ENCODE data around the gene MACROD1. TPM values are rescaled to one million over a fixed set of nuclear protein-coding genes. Genes with fewer than 3 reads are reported as not detected.

Gene MACROD1
- total RNA-seq, 2 donors from 2014 or later = 33.5 to 68.2 TPM

DNA sequence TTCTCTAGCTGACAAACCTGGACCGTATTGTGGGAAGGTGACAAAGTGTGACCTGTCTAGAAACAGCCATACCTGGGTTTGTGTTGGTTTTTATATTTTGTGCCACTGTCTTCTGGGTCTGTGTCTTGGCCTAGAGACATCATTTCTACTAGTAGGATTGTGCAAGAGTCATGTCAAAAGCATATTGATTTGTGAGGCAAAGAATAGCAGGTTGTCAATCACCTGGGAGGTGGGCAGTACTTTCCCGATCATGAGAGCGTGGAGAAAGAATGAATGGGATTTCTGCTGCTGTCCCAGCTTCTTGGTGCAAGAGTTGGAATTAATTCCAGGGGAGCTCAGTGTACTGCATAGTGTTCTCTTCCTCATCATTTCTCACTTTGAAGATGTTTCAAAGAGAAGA lies 35.6 kb upstream of the MACROD1 start:
- H3K4me3 ChIP-seq = no peak overlapping the region
- intact Hi-C loops (cut with DNase I) = no loop called here
- H3K27me3 ChIP-seq (replicated peaks; ENCODE audit: insufficient read depth) = no peaks in the 10 kb centered on the region
- WGBS = 80% methylated on average over 3 of the region's 3 CpGs
- TF ChIP-seq POLR2AphosphoS5 (IDR thresholded peaks at IDR 0.05) (no peak), POLR2A (IDR thresholded peaks at IDR 0.05) (no peak)
- TF ChIP-seq, protein P1, sequence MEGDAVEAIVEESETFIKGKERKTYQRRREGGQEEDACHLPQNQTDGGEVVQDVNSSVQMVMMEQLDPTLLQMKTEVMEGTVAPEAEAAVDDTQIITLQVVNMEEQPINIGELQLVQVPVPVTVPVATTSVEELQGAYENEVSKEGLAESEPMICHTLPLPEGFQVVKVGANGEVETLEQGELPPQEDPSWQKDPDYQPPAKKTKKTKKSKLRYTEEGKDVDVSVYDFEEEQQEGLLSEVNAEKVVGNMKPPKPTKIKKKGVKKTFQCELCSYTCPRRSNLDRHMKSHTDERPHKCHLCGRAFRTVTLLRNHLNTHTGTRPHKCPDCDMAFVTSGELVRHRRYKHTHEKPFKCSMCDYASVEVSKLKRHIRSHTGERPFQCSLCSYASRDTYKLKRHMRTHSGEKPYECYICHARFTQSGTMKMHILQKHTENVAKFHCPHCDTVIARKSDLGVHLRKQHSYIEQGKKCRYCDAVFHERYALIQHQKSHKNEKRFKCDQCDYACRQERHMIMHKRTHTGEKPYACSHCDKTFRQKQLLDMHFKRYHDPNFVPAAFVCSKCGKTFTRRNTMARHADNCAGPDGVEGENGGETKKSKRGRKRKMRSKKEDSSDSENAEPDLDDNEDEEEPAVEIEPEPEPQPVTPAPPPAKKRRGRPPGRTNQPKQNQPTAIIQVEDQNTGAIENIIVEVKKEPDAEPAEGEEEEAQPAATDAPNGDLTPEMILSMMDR (IDR thresholded peaks at IDR 0.05) = no peak
- H3K4me1 ChIP-seq (replicated peaks) = no peaks in the 10 kb centered on the region
- DNase-seq (ENCODE audit: low spot score) = no peak
- H3K9me3 ChIP-seq = no peaks in the 10 kb centered on the region
- no peak overlapping the region for H3K27ac ChIP-seq
- H3K36me3 ChIP-seq = peaks cover 9 to 17% of the 10 kb centered on the region in 2 donors

DNA sequence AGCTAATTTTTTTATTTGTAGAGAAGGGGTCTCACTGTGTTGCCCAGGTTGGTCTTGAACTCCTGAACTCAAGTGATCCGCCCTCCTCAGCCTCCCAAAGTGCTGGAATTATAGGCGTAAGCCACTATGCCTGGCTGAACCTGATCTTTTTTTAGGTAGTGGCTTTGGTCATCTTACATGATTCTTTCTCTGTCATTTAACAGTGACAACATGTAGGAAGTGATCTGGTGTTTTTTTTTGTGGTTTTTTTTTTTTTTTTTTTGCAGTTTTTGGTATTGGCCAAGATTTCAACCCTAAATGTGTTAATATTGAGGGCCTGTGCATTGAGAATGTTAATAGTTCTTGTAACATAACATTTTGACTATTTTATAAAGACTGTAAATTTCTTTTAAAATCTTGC lies 32.6 kb upstream of the MACROD1 start:
- Histone ChIP-seq H3K27ac (no peak overlapping the region), H3K27me3 (replicated peaks; ENCODE audit: insufficient read depth) (no peaks in the 10 kb centered on the region), H3K4me1 (replicated peaks) (no peaks in the 10 kb centered on the region), H3K9me3 (no peaks in the 10 kb centered on the region), H3K4me3 (no peak overlapping the region), H3K36me3 (peaks cover 15 to 36% of the 10 kb centered on the region in 2 donors)
- 97% methylated on average over 2 of the region's 2 CpGs for WGBS
- TF ChIP-seq, protein P1 (IDR thresholded peaks at IDR 0.05) = no peak
- TF ChIP-seq POLR2A (IDR thresholded peaks at IDR 0.05) (no peak), POLR2AphosphoS5 (IDR thresholded peaks at IDR 0.05) (no peak)
- DNase-seq (ENCODE audit: low spot score) = no peak
- intact Hi-C loops (cut with DNase I) = no loop called here

DNA sequence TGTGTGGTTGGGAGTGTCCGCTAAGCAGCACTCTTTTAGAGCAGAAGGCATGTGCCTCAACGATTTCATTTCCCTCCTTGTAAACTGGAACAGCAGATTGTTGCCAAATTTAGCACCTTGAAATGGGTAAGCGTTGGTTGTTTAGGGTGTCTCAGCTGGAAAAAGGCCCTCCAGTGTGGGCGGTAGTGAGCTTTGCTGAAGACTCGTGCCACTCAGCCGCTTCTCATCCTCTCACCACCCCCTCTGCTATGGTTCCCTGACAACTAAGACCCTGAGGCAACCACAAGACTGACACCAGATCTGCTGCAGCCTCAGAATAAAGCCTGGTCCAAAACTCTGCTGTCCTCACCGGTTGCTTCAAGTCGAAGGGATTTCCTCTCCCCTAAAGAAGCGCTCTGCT lies 30.7 kb upstream of the MACROD1 start:
- no peaks in the 10 kb centered on the region for H3K4me1 ChIP-seq (replicated peaks)
- H3K9me3 ChIP-seq = no peaks in the 10 kb centered on the region
- no peak for DNase-seq (ENCODE audit: low spot score)
- H3K4me3 ChIP-seq = no peak overlapping the region
- 70% methylated on average over 9 of the region's 9 CpGs for WGBS
- H3K27me3 ChIP-seq (replicated peaks; ENCODE audit: insufficient read depth) = no peaks in the 10 kb centered on the region
- H3K27ac ChIP-seq = no peak overlapping the region
- intact Hi-C loops (cut with DNase I) = no loop called here
- H3K36me3 ChIP-seq = peaks cover 15 to 35% of the 10 kb centered on the region in 2 donors
- TF ChIP-seq POLR2AphosphoS5 (IDR thresholded peaks at IDR 0.05) = no peak
- TF ChIP-seq, protein P1 (IDR thresholded peaks at IDR 0.05) = no peak
- no peak for TF ChIP-seq POLR2A (IDR thresholded peaks at IDR 0.05)

DNA sequence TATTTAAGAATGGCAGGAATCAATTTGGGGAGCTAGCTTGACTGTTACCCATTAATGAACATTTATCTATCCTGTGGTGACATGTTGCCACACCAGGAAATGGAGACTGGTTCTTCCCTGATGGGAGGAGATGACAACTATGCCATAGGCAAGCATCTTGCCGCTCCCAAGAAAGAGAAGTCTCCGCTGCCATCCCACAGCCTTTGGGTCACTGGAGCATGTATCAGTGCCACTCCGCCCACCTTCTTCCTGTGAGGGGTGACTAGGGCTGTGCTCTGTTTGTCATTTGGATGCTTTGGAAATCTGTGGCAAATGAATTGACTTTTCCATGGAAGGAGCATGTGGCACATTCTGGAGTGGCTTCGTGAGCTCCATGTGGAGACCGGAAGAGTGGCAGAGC lies 26.5 kb upstream of the MACROD1 start:
- DNase-seq (ENCODE audit: low spot score) = no peak
- intact Hi-C loops (cut with DNase I) = no loop called here
- Histone ChIP-seq H3K27me3 (replicated peaks; ENCODE audit: insufficient read depth) (no peaks in the 10 kb centered on the region), H3K27ac (no peak overlapping the region), H3K4me1 (replicated peaks) (no peaks in the 10 kb centered on the region), H3K9me3 (no peaks in the 10 kb centered on the region), H3K4me3 (no peak overlapping the region), H3K36me3 (peaks cover 12 to 26% of the 10 kb centered on the region in 2 donors)
- WGBS = 92% methylated on average over 5 of the region's 5 CpGs
- TF ChIP-seq, protein P1 (IDR thresholded peaks at IDR 0.05) = no peak
- TF ChIP-seq POLR2A (IDR thresholded peaks at IDR 0.05) (no peak), POLR2AphosphoS5 (IDR thresholded peaks at IDR 0.05) (no peak)

DNA sequence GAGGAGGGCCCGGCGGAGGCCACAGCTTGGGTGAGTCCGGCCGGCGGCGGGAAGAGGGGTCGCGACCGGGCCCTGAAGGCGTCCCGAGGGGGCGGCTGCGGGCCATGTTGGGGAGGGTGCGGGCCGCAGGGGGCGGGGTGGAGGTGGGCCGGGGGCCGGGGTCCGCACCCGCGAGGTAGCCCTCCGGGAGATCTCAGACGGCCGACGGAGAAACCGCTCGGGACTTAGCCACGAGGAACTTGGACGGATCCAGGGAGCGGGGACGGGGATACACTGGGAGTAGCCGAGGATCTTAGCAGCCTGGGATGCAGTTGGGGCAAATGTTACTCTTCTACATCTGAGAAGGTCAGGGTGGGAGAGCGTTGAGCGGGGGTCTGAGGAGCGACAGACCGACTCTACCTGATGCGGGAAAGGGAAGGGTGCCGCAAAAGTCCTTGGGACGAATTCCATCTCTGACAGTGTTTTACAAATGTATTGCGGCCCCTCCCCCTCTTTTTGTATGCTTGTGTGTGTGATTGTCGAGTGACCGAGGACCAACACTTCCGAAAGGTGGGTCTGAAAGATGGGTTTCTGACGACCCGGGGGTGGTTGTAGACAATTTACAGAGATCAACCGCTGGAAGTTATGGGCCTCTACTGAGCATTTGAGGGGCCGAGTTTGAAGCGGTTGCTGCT lies 20.7 kb upstream of the MACROD1 start:
- 2% methylated on average over 42 of the region's 48 CpGs for WGBS
- H3K36me3 ChIP-seq = no peaks in the 10 kb centered on the region
- H3K27ac ChIP-seq = no peak overlapping the region
- no peaks in the 10 kb centered on the region for H3K9me3 ChIP-seq
- intact Hi-C loops (cut with DNase I) = loop anchor here (5.0 kb wide), 1 partner anchor 116 kb away; the partner anchor contains the start of gene CATSPERZ
- H3K4me3 ChIP-seq = no peak overlapping the region
- H3K4me1 ChIP-seq (replicated peaks) = no peaks in the 10 kb centered on the region
- TF ChIP-seq POLR2AphosphoS5 (IDR thresholded peaks at IDR 0.05) (no peak), POLR2A (IDR thresholded peaks at IDR 0.05) (no peak)
- TF ChIP-seq, protein P1 (IDR thresholded peaks at IDR 0.05) = no peak
- H3K27me3 ChIP-seq (replicated peaks; ENCODE audit: insufficient read depth) = no peaks in the 10 kb centered on the region
- DNase-seq (ENCODE audit: low spot score) = peak; percentile 38

Data from prostate gland (tissue), 2 donors.